Sigmoid colon (tissue), 7 donors: Measurements from ENCODE around the gene INTS3. TPM values are rescaled to one million over a fixed set of nuclear protein-coding genes. Genes with fewer than 3 reads are reported as not detected.
A peak's percentile ranks its signal among the peaks of the same experiment; 100 is the strongest.
"Not testable (repeated sequence)": the region's sequence is repeated elsewhere in the genome, so short reads cannot be mapped to it uniquely, and the experiment has no call there.

Experiments
- DNase-seq: peaks from one replicate; pipeline ENCODE4 v3.0.0-alpha.2; 2019
- H3K27ac ChIP-seq, 4 donors: fragments of 200-600 bp; sonication (generic); one replicate each; pipeline ENCODE4 v1.5.1; 2016 to 2019; ENCODE audit warnings: mild to moderate bottlenecking in 1 of 4
- H3K27me3 ChIP-seq, 3 donors: fragments of 200-600 bp; sonication (generic); one replicate each; pipeline ENCODE4 v1.5.1; 2019; ENCODE audit warnings: mild to moderate bottlenecking in 1 of 3
- H3K36me3 ChIP-seq, 4 donors: fragments of 200-600 bp; sonication (generic); one replicate each; pipeline ENCODE4 v1.5.1; 2016 to 2019
- H3K4me1 ChIP-seq, 4 donors: fragments of 200-600 bp; sonication (generic); one replicate each; pipeline ENCODE4 v1.5.1; 2017 to 2019
- H3K4me3 ChIP-seq, 4 donors: fragments of 200-600 bp; sonication (generic); one replicate each; pipeline ENCODE4 v1.5.1; 2017 to 2019; ENCODE audit warnings: mild to moderate bottlenecking in 2 of 4, moderate library complexity in 1 of 4
- H3K9me3 ChIP-seq, 4 donors: fragments of 200-600 bp in 3 of 4; sonication (generic) in 3 of 4; one replicate each; pipeline versions ENCODE4 v1.5.1 to v1.6.1; 2013 to 2019
- EP300 ChIP-seq, 4 donors: sonication (generic); formaldehyde crosslinking; IDR thresholded peaks; one replicate each; pipeline ENCODE4 v1.6.1; 2017; ENCODE audit warnings: antibody characterized with exemption in 4 of 4
- POLR2A ChIP-seq, 2 donors: fragments of 450-650 bp; IDR thresholded peaks; one replicate each; pipeline ENCODE4 v1.6.1; 2016; ENCODE audit warnings: antibody characterized with exemption in 2 of 2, mild to moderate bottlenecking in 2 of 2, moderate library complexity in 2 of 2
- POLR2AphosphoS5 ChIP-seq, 4 donors: sonication (generic); formaldehyde crosslinking; IDR thresholded peaks; one replicate each; pipeline ENCODE4 v1.6.1; 2017; ENCODE audit warnings: antibody characterized with exemption in 4 of 4
- WGBS, 2 donors: extraction: QIAGEN DNeasy Blood & Tissue Kit; methylation state at CpG; one replicate each; pipeline ENCODE4 v1.1.7; 2013; 5-methylcytosine and 5-hydroxymethylcytosine counted together
- intact Hi-C: fragments of 100-400 bp; cut with DNase I; formaldehyde crosslinking; loops from one replicate; pipeline ENCODE4 v1.15.1; 2023
- polyA plus RNA-seq, 3 donors: library from polyadenylated mRNA; stranded (reverse); fragments of 200-250 nt; gene quantifications; one replicate each; pipeline ENCODE4 v1.2.3, GENCODE V29; 2013
- total RNA-seq, 4 donors: library from RNA; depleted of rRNA; stranded (reverse); fragments of >200 nt; gene quantifications; one replicate each; pipeline ENCODE4 v1.1.0, GENCODE V29; 2016
- TF ChIP-seq, protein P1 (sequence below), 4 experiments: fragments of 450-650 bp in 3 of 4; fragments of 200-600 bp in 1 of 4; IDR thresholded peaks; one replicate each; pipeline ENCODE4 v1.5.1; 2016 to 2019; ENCODE audit warnings: antibody characterized with exemption in 4 of 4, mild to moderate bottlenecking in 3 of 4, moderate library complexity in 2 of 4
- donor health status: healthy with polysubstance abuse.
- donor health status: Bipolar disorder and iron deficiency.
- donor health status: healthy.

INTS3 gene
- total and polyA plus RNA-seq, 7 donors, result 5.4 to 53.7 (median 31.4) TPM

DNA sequence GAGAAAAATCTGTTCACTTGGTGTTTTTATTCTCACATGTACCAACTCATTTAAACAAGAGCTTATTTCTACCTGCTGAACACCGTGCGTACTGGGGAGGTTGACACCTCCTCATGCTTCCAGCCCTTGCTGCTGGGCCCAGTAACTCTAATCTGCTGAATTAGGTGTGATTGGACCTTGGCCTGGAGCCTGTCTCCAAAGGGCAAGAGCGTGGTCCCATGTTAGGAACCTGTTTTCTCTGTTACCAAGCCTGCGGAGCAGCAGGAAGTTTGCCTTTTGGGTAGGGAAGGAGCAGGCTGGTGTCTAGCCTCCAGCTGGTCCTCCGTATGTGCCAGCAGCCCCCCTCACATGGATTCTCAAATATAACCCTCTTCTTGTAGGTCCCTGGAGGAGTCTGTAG, 36.5 kb downstream of the INTS3 start:
- no peak overlapping the region for H3K4me3 ChIP-seq
- H3K36me3 ChIP-seq, result peaks cover 18 to 99% (median 35%) of the 10 kb centered on the region in 4 donors
- peaks cover 0 to 6% (median 3%) of the 10 kb centered on the region in 4 donors for H3K4me1 ChIP-seq
- WGBS, 2 donors, result 50 to 83% methylated on average over 5 of the region's 5 CpGs
- no peak for DNase-seq
- H3K9me3 ChIP-seq, result no peaks in the 10 kb centered on the region
- peak overlapping the region in 1 of 4 donors; percentile 46 for H3K27ac ChIP-seq
- H3K27me3 ChIP-seq, result no peaks in the 10 kb centered on the region
- intact Hi-C loops, result no loop called here
- TF ChIP-seq, protein P1, sequence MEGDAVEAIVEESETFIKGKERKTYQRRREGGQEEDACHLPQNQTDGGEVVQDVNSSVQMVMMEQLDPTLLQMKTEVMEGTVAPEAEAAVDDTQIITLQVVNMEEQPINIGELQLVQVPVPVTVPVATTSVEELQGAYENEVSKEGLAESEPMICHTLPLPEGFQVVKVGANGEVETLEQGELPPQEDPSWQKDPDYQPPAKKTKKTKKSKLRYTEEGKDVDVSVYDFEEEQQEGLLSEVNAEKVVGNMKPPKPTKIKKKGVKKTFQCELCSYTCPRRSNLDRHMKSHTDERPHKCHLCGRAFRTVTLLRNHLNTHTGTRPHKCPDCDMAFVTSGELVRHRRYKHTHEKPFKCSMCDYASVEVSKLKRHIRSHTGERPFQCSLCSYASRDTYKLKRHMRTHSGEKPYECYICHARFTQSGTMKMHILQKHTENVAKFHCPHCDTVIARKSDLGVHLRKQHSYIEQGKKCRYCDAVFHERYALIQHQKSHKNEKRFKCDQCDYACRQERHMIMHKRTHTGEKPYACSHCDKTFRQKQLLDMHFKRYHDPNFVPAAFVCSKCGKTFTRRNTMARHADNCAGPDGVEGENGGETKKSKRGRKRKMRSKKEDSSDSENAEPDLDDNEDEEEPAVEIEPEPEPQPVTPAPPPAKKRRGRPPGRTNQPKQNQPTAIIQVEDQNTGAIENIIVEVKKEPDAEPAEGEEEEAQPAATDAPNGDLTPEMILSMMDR (IDR thresholded peaks at IDR 0.05), result no peak
- TF ChIP-seq POLR2AphosphoS5 (IDR thresholded peaks at IDR 0.05) (no peak), POLR2A (IDR thresholded peaks at IDR 0.05) (no peak), EP300 (IDR thresholded peaks at IDR 0.05) (no peak)

DNA sequence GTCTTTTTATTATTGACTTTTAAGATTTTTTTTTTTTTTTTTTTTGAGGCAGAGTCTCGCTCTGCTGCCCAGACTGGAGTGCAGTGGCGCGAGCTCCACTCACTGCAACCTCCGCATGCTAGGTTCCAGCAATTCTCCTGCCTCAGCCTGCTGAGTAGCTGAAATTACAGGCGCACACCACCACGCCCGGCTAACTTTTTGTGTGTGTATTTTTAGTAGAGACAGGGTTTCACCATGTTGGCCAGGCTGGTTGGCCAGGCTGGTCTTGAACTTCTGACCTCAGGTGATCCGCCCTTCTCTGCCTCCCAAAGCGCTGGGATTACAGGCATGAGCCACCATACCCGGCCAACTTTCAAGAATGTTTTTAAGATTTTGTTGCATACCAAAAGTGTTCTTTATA, 38.8 kb downstream of the INTS3 start:
- H3K9me3 ChIP-seq, H3K4me1 ChIP-seq, DNase-seq, H3K27me3 ChIP-seq, H3K4me3 ChIP-seq, H3K27ac ChIP-seq, intact Hi-C loops: not testable (repeated sequence)
- H3K36me3 ChIP-seq, result peaks cover 26 to 98% (median 37%) of the 10 kb centered on the region in 4 donors
- WGBS, 2 donors, result 95 to 97% methylated on average over 10 of the region's 10 CpGs

GRCh38 chr1:153767519-153767918, 39.7 kb downstream of the INTS3 start:
- WGBS, 2 donors, result 96% methylated on average over 11 of the region's 11 CpGs
- Histone ChIP-seq H3K27ac (no peak overlapping the region), H3K36me3 (peaks cover 22 to 99% (median 40%) of the 10 kb centered on the region in 4 donors), H3K9me3 (no peaks in the 10 kb centered on the region), H3K27me3 (no peaks in the 10 kb centered on the region), H3K4me3 (no peak overlapping the region), H3K4me1 (peaks cover 0 to 5% (median 0%) of the 10 kb centered on the region in 4 donors)
- intact Hi-C loops, result no loop called here
- no peak for DNase-seq
- TF ChIP-seq POLR2AphosphoS5 (IDR thresholded peaks at IDR 0.05) (no peak), POLR2A (IDR thresholded peaks at IDR 0.05) (no peak), EP300 (IDR thresholded peaks at IDR 0.05) (no peak)
- TF ChIP-seq, protein P1 (IDR thresholded peaks at IDR 0.05), result no peak

- Histone ChIP-seq H3K27ac (no peak overlapping the region), H3K4me3 (no peak overlapping the region), H3K27me3 (no peaks in the 10 kb centered on the region), H3K9me3 (no peaks in the 10 kb centered on the region), H3K36me3 (peaks cover 19 to 99% (median 38%) of the 10 kb centered on the region in 4 donors), H3K4me1 (peaks cover 0 to 5% (median 0%) of the 10 kb centered on the region in 4 donors)
- intact Hi-C loops, result no loop called here
- TF ChIP-seq EP300 (IDR thresholded peaks at IDR 0.05), result no peak
- TF ChIP-seq, protein P1 (IDR thresholded peaks at IDR 0.05), result no peak
- TF ChIP-seq POLR2AphosphoS5 (IDR thresholded peaks at IDR 0.05), result no peak
- no peak for TF ChIP-seq POLR2A (IDR thresholded peaks at IDR 0.05)
- DNase-seq, result no peak
- WGBS, 2 donors, result 60 to 81% methylated on average over 4 of the region's 4 CpGs
Measured at GRCh38 chr1:153768316-153769181, 40.7 kb downstream of the INTS3 start.

DNA sequence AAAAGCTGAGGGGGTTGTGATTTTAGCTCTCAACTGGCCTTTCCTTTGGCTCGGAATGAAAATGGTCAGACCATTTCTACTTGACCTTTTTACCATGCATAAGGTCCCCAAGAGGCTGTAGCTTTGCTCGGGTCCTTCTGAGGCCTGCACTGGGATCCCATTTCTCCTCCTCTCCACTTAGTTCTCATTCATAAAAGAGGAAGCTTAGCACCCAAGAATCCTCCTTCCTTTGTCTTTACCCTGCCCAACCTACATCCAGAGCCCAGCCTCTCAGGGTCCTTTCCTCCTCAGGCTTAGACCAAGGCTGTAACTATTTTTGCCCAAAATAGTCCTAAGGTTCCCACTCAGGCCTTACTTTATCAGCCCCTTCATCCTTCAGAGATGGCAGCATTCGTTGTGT, 41.4 kb downstream of the INTS3 start:
- intact Hi-C loops, result no loop called here
- Histone ChIP-seq H3K9me3 (no peaks in the 10 kb centered on the region), H3K27ac (no peak overlapping the region), H3K4me3 (no peak overlapping the region), H3K4me1 (peaks cover 0 to 8% (median 4%) of the 10 kb centered on the region in 4 donors), H3K36me3 (peaks cover 19 to 94% (median 37%) of the 10 kb centered on the region in 4 donors), H3K27me3 (no peaks in the 10 kb centered on the region)
- no peak for DNase-seq
- TF ChIP-seq POLR2AphosphoS5 (IDR thresholded peaks at IDR 0.05) (no peak), EP300 (IDR thresholded peaks at IDR 0.05) (no peak), POLR2A (IDR thresholded peaks at IDR 0.05) (no peak)
- TF ChIP-seq, protein P1 (IDR thresholded peaks at IDR 0.05), result no peak
- 88% methylated on average over 3 of the region's 3 CpGs for WGBS, 2 donors
